Measurements from ENCODE around the gene SERPINA4. TPM values are rescaled to one million over a fixed set of nuclear protein-coding genes. Genes with fewer than 3 reads are reported as not detected.

Gene SERPINA4
- polyA plus RNA-seq, 4 donors = 1.3 to 1.7 (median 1.4) TPM

GRCh38 chr14:94612580-94613554 lies 51.6 kb downstream of the SERPINA4 start:
- no peak for DNase-seq (ENCODE audit: low read depth in 4 of 4, low spot score in 3 of 4)

DNA sequence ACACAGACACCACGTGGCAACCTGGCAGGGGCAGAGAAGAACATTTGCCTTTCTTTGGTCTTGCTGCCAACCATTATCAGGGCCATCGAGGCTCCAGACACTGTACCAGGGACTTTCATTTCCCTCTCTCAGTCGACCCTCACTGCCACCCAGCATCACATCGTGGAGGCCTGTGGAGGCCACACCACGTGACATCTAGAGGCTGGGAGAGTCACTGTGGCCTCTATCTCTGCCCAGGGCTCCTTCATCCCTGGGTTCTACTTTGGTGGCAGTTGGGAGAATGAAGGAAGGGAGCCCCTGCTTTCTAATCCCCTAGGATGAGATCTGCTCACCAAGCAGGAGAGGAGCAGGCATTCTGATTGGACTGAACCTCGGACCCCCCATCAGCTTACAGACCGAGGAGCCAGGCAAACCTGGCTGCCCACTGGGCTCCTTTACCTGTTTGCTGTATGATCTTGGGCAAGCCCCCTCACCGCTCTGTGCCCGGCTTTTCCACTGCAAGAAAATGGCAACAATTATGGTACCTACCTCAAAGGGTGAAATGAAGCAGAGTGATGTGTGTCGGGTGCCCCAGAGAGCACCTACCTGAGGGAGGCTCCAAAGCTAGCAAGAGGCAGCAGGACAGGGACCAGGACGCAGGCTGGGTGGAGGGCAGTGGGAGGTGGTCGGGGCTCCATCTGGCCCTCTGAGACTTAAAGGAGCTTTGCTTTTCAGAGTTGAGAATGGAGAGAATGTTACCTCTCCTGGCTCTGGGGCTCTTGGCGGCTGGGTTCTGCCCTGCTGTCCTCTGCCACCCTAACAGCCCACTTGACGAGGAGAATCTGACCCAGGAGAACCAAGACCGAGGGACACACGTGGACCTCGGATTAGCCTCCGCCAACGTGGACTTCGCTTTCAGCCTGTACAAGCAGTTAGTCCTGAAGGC lies 52.7 kb downstream of the SERPINA4 start:
- no peak for DNase-seq (ENCODE audit: low read depth in 4 of 4, low spot score in 3 of 4)

DNA sequence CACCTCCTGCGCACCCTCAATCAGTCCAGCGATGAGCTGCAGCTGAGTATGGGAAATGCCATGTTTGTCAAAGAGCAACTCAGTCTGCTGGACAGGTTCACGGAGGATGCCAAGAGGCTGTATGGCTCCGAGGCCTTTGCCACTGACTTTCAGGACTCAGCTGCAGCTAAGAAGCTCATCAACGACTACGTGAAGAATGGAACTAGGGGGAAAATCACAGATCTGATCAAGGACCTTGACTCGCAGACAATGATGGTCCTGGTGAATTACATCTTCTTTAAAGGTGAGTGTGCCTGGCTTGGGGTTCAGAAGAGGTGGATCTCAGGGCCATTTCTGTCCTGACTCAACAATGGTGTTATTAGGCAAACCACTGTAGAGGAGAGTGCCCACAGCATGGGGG lies 53.6 kb downstream of the SERPINA4 start:
- no peak for DNase-seq (ENCODE audit: low read depth in 4 of 4, low spot score in 3 of 4)

GRCh38 chr14:94615254-94615653 lies 54.0 kb downstream of the SERPINA4 start:
- no peak for DNase-seq (ENCODE audit: low read depth in 4 of 4, low spot score in 3 of 4)

- DNase-seq (ENCODE audit: low read depth in 4 of 4, low spot score in 3 of 4) = no peak
Observed at GRCh38 chr14:94615823-94616570, 54.8 kb downstream of the SERPINA4 start.

DNA sequence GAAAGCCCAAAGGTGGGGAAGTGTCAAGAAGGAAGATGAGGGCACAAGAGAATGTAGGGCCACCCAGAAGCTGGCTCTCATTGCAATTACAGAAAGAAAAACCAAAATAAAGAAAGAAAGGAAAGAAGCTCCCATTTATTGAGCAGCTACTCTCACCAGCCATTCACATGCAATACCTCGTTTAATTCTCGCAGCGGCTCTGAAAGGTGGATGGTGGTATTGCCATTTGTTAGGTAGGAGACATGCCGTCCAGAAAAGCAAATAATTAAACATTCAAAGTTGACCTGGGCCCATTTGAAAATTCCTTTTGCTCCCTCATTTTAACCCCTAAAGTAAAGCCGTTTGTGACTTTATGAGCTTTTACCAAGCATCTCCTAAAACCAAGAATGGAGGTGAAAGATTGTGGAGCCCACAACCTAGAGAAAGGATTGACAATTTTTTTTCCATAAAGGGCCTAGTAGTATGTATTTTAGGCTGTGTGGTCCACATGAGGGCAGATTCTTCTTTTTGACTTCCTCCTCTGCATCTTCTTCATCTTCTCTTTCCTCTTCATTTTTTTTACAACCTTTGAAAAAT lies 56.2 kb downstream of the SERPINA4 start:
- DNase-seq (ENCODE audit: low read depth in 4 of 4, low spot score in 3 of 4) = no peak

DNA sequence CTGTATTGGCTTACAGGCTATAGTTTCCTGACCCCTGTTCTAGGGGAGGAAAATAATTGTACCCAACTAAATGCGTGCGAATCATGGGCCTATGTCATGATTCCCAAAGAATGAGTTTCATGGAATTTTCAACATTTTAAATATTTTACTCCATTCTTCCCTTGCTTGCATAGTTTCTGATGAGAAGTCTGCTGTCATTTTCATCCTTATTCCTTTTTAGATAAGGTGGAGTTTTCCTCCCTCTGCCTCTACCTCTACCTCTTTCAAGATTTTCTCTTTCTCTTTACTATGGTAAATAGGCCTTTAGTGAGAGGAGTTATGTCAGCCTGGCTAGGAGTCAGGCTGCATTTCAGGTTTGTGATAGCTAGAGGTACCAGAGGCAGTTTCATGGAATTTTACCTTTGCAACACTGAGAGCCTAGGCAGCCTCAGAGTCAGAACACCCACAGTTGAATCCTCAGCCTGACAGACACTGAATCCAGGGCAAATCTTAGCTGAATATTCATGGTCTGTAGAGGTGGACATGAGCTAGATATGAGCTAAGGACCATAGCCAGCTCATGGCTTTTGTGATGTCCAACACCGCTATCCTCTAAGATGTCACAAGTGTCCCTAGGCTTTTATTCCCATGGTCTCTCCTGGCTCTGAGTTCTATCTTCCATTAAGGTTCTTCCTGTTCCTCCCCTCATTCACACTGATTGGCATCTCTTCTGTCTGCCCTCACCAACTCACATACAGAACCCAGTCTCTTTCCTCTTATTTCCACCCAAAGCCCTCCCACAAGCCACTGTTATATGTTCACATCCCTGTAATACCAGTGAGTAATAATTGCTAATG lies 57.0 kb downstream of the SERPINA4 start:
- DNase-seq (ENCODE audit: low read depth in 4 of 4, low spot score in 3 of 4) = no peak

- DNase-seq (ENCODE audit: low read depth in 4 of 4, low spot score in 3 of 4) = no peak
Observed at GRCh38 chr14:94619297-94619696, 58.1 kb downstream of the SERPINA4 start.

Other genes with a start within 250 kb of the SERPINA4 start
- gene SERPINA6, start 238.1 kb upstream of the SERPINA4 start, polyA plus RNA-seq (ENCODE audit: insufficient read length in 4 of 4) = 10 to 100 TPM in 1 of 4 donors, 1 to 10 TPM in 3; 2.1 to 10.4 (median 7.1) TPM
- not detected for gene SERPINA2, start 194.7 kb upstream of the SERPINA4 start, polyA plus RNA-seq (ENCODE audit: insufficient read length in 4 of 4)
- 100 to 1,000 TPM in 2 of 4 donors, 10 to 100 TPM in 2; 70.7 to 106 (median 98.4) TPM for gene SERPINA1, start 172.8 kb upstream of the SERPINA4 start, polyA plus RNA-seq (ENCODE audit: insufficient read length in 4 of 4)
- gene SERPINA11, start 108.6 kb upstream of the SERPINA4 start, polyA plus RNA-seq (ENCODE audit: insufficient read length in 4 of 4) = not detected
- gene SERPINA9, start 85.2 kb upstream of the SERPINA4 start, polyA plus RNA-seq (ENCODE audit: insufficient read length in 4 of 4) = not detected
- under 1 TPM; 0.17 to 0.44 (median 0.26) TPM for gene SERPINA12, start 52.0 kb upstream of the SERPINA4 start, polyA plus RNA-seq (ENCODE audit: insufficient read length in 4 of 4)
- 10 to 100 TPM in 3 of 4 donors, 1 to 10 TPM in 1; 9.6 to 15.3 (median 12.3) TPM for gene SERPINA5, start 20.0 kb downstream of the SERPINA4 start, polyA plus RNA-seq (ENCODE audit: insufficient read length in 4 of 4)
- gene SERPINA3, start 50.9 kb downstream of the SERPINA4 start, polyA plus RNA-seq (ENCODE audit: insufficient read length in 4 of 4) = under 1 TPM in 2 of 4 donors, not detected in 2; 0.12 to 0.53 TPM
- not detected for gene GSC, start 208.7 kb downstream of the SERPINA4 start, polyA plus RNA-seq (ENCODE audit: insufficient read length in 4 of 4)